Activated T-cell treated with anti-CD3 and anti-CD28 coated beads for 48 hours (primary cell): ENCODE results near the gene SRCIN1.

Experiments used
- DNase-seq: peaks from one replicate; pipeline ENCODE4 v3.0.0-alpha.2; 2020; ENCODE audit warnings: low read depth

SRCIN1 gene

DNA sequence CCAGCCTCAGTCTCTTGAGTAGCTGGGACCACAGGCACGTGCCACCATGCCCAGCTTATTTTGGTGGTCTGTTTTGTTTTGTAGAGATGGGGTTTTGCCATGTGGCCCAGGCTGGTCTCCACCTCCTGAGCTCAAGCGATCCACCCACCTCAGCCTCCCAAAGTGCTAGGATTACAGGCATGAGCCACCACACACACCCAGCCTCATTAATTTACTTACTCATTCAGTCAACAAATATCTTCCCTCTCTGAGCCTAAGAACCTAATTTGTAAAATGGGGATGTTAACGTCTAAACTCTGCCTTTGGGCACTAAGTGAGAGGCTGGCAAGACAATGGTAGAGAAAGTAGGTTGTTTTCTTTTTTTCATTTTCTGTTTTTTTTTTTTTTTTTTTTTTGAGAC is 22.6 kb downstream of the SRCIN1 start:
- DNase-seq: no peak

- DNase-seq: no peak
Measured at GRCh38 chr17:38582069-38582468, 23.7 kb downstream of the SRCIN1 start.

- no peak for DNase-seq
Measured at GRCh38 chr17:38579934-38580333, 25.8 kb downstream of the SRCIN1 start.

DNA sequence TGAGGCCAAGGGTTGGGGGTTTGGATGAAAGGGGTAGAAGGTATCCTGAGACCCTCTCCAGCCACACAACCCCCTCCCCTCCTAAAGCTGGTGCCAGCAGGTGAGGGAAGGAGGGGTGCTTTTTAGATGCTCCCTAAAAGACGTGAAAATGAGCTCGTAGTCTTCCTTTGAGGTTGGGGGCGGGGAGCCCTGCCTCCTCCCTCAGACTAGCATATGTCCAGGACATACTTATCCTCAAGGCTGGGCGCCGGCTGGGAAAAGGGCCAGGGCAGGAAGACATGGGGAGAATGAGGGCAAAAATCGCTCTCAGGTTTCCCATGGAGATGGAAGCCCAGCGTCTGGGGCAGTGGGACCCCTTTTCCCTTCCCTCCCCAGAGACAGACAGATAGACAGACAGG is 26.7 kb downstream of the SRCIN1 start:
- no peak for DNase-seq

- DNase-seq: no peak
Measured at GRCh38 chr17:38578229-38579082, 27.3 kb downstream of the SRCIN1 start.

- DNase-seq: no peak
Measured at GRCh38 chr17:38577645-38578173, 28.0 kb downstream of the SRCIN1 start.

DNA sequence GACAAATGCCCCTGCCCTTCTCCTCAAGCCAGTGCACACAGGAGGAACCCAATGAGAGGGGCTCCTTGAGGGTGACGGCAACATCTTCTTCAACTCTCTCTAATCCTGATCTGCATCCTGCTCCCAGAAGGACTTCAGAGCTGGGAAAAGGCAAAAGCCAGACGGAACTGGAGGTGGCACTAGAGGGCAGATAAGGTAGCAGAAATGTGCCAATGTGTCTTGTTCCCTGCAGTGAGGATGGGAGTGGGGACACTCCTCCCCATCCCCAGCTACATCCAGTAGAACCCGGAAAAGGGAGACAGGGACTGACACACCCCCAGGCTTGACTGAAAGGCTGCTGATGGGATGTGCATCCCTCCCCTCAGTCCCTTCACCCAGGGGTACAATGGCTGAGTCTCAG is 28.5 kb downstream of the SRCIN1 start:
- no peak for DNase-seq

DNA sequence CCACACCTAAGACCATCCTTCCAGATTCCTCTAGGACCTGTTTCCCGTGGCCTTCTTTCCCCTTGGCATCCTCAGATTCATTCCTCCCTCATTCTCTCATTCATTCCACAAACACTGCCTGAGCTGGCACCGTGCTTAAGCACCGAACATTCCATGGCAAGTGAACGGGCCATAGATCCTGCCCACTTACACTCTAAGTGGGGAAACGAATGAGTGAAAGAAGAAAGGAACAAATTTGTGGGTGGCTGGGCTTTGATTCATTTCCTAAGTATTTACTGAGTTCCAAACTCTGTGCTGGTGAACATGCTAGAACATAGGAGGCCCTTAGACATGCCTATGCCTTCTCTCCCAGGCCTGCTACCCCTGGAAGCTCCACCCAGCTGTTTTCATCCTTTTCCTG is 30.0 kb downstream of the SRCIN1 start:
- DNase-seq: no peak

GRCh38 chr17:38574712-38575111 is 31.0 kb downstream of the SRCIN1 start:
- DNase-seq: no peak

DNA sequence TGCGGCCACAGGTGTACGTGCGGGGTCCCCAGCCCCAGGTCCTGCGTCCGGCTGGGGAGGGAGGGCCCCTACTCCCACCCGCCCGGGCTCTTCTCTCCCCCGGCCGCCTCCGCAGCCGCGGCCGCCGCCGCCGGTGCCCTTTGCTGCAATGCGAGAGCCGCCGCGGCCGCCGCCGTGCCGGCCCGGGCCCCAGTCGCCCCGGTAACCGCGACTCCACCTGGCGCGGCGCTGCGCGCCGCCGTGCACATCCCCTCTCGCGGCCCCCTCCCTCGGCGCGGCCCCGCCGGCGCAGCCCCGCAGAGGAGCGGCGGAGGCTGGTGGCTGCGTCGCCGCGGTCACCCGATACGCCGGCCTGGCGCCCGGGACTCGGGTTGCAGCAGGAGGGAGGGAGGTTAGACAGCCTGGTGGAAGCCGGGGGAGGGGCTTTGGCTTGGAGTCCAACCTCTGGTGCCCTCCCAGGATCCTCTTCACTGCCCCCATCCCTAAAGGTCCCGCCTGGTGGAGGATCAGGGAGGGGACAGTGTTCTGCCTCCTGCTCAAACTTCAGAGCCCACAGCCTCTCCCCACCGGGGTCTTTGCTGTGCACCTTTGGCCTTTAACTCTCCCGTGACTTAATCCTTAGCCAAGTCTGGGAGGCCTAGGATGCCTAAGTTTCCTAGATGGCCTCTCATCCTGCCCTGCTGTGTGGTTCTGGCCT is 32.9 kb downstream of the SRCIN1 start:
- DNase-seq: no peak

DNA sequence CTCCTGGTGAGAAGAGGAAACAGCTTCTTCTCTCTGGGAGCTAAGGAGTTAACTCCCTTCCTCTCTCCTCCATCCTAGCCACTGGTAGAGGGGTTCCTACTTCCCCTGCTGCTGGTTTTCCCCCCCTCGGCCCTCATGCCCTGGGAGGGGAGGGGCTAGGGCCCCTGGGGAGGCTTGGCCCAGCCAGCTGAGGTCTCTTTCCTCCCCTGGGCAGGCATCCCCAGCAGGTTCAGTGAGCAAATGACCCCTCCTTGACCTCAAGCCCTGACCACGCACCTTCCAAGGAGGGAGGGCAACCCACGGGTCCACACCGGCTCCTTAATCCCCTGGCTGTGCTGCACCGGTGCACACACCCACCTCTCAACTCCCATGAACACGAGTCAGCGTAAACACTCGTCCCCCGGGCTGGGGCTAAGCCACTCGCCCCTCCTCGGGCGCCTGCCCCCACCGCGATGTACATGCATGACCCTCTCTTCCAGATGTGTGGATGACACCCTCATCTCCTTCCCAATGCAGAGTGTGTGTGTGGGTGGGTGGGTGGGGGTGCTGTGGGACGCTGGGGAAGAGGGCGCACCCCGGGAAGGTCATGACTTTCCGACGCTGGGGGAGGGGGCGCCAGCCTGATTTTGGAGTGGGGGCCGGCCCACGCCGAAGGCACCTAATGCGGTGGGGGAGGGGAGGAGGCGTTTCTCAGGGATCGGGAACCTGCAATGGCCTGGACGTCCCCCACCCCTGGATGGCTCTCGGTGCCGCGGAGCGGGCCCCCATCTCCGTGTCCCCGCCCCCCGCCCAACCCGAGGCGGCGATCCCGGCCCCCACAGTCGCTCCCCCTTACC is 33.7 kb downstream of the SRCIN1 start:
- no peak for DNase-seq

DNA sequence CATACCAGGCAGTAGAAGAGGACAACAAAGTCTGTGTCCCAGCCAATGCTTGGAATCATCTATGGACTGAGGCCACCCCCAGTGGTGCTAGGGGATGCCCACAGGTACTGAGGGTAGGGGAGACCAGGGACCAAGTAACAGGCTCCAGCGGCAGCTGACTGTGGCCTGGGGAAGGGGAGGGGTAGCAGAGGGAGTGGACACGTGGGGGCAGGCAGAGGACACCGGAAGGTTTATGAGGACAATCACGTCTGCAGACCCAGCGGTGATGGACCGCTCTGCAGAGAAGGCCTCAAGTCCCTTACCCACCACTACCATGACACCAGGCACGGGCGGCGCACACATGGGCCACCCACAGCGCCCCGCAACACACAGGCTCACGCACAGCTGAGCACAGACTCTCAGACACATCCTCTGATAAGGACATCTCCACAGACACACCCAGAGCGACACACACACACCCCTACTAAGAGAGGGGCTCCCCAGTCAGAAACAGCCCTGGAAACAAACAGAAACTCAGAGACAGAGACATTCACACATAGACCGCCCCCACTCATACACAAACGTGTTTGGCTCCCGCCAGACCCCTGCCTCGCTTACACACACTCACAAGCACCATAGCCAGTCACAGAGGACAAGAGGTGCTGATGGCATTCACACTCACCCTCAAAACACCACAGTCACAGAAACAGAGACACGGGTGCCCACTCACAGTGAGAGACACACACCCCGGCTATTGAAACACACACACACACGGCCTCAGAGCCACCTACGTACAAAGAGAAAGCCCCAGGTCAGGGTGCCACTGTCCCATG is 35.8 kb downstream of the SRCIN1 start:
- no peak for DNase-seq

DNA sequence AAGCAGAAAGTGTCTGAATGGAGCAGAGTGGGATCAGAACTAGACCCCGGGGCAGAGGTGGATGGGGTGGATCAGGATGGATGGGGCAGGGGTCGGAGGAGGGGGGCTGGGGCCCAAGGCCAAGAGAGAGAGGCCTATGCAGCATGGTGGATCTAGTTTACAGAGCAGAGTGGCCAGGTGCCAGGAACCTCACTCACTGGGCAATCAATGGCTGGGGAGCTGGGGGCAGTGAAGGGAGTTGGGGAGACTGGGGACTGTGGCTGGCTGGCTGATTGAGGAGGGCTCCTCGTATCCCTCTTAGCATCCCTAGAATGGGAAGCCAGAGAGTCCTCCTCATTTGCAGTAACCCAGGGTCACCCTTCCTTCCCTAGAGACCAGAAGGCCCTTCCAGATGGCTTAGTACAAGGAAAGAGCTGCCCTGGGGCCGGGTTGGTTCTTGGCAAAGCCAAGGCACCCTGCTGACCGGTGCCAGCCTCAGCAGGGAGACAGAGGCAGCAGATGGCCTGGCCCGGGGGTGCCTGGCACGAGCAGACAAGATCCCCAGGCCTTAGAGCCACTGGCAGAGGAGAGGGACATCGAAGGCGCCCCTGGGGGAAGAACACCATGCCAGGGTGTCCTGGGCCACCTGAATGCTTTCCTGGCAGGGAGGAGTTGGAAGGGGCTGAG is 36.8 kb downstream of the SRCIN1 start:
- DNase-seq: no peak

DNA sequence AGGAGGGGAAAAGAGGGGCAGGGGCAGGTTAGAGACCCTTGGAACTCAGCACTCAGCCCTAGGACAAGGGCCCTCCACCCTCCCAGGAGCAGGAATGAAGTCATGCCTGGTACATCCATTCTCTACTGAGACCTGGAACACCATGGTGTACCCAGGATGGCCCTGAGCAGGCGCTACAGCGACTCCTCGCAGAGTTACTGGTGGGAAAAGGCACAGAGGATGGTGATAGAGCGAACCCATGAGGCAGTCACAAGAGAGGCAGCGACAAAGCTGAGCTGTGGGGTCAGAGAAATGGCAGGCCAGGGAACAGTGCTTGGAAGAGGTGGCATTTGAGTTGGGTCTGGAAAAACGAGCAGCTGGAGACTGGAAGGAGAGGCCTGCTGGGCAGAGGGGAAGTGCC is 37.5 kb downstream of the SRCIN1 start:
- DNase-seq: no peak

DNA sequence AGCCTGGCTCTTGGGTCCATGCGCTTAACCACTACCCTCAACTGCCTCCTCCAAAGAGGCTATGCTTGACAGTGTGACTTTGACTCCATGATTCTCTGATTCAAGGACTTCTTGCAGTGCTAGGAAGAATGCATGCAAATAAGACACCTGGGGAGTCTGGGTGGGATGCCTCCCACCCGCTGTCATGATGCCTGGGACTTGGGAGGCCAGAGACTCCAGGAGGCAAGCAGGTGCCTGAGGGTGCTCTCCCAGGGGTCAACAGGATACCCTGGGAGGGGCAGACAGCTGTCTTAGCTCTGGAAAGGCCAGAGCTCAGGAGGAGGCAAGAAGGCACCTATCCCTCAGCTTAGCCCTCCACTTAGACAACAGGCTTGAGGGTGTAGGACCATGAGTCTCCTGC is 38.4 kb downstream of the SRCIN1 start:
- no peak for DNase-seq

DNA sequence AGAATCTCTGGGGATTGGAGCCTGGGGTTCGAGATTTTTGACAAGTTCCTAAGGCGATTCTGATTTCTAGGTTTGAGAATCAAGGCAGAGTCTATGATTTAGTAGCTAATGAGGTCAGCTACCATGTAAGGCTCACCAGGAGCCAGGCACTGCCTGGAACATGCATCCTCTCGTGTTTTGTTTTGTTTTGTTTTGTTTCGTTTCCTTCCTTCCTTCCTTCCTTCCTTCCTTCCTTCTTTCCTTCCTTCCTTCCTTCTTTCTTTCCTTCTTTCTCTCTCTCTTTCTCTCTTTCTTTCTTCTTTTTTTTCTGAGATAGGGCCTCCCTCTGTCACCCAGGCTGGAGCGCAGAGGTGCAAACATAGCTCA is 39.1 kb downstream of the SRCIN1 start:
- DNase-seq: no peak

DNA sequence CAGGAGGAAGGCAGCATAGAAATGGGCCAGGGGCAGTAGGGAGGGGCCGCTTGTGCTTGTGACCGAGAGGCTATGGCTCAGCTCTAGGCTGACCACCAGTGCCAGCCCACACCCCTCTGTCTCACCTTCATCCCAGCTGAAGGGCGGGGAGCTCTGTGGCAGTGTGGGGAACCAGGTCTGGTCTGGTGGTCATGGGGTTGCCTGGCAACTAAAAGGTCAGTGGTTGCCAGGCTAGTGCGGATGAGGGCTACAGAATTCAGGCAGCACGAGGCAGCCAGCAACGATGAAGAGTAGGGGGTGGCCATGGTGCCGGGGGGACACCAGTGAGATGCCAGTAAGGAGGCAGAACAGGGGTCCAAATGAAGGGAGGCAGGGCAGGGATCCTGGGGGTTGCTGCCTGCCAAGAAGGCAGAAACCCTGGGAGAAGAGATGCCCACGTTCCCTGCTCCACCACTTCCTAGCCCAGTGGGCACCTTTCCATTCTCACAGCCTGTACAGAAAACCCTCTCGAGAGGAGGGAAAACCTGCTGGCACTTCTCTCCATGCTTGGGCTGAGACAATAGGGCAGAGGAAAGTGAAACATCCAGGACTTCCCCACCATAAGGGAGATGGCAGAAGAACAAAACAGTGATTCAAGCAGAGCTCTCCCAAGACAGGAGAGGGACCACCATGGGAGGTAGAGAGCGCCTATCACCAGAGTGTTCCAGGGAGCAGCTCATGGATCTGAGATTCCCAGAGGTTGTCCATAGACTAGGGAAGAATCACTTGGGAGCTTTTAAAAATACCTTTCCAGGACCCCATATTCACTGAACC is 39.7 kb downstream of the SRCIN1 start:
- DNase-seq: no peak

DNA sequence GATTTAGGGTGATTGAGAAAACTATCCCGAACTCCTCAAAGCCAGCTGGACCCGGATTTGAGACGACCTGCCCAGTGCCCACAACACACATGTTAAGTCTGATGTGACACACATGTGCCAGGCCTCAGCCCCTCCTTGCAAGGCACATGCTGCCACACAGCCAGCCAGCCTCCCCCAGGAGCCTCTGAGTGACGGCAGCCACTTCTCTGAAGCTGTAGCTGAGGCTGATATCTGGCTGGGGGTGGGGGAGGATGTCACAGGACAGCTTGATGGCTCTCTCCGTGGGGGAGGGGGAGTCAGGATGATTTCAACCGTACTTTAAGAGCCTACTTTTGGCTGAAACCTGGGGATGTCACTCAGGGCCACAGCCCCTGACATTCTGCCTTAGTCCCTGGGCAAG is 40.9 kb downstream of the SRCIN1 start:
- DNase-seq: no peak

- DNase-seq: no peak
Measured at GRCh38 chr17:38564254-38564837, 41.4 kb downstream of the SRCIN1 start.
